ENCODE measurements around the gene SPAG6. TPM values are rescaled to one million over a fixed set of nuclear protein-coding genes. Genes with fewer than 3 reads are reported as not detected.

SPAG6 gene
- total RNA-seq, 1 donor from 2014 or later, result not detected

DNA sequence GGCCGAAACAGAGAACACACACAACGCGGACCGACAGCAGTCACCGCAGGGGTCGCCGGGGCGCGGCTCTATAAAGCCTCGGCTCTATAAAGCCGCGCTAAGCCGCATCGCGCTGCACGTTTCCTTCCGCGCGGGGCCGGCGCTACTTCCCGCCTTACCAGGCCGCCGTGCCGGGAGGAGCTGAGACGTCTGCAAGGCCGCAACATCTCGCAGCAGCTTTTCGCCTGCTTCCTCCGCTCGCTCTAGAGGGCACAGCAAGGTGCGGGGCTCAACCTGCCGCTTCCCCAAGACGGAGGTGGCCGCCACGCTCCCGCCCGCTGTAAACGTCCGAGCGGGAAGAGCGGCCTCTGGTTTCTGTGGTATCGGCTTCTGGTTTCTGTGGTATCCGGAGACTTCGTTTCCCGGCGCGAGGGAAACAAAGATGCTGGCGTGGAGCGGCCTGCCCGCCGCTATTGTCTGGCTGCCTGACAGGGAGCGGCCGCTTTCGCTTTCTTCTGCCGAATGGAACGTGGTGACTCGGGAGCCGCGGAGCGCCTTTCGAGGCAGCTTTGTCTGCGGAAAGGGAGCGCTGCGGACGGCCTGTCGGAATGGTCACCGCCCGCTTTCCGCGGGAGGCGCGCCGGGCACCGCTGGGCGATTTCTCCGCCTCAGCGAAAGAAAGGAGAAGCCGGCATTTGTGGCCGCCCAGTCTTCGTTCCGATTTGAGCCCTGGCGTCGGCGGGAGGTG lies 91.8 kb downstream of the SPAG6 start:
- Mint-ChIP-seq H3K27me3 (ENCODE audit: unreplicated experiment) (peaks cover 5% of the 10 kb centered on the region), H3K4me1 (ENCODE audit: unreplicated experiment) (peaks cover 45% of the 10 kb centered on the region), H3K27ac (ENCODE audit: unreplicated experiment) (peak overlapping the region; percentile 98), H3K36me3 (ENCODE audit: unreplicated experiment) (peaks cover 2% of the 10 kb centered on the region), H3K4me3 (ENCODE audit: unreplicated experiment) (peak overlapping the region; percentile 91), H3K9me3 (ENCODE audit: unreplicated experiment) (no peaks in the 10 kb centered on the region)
- DNase-seq (ENCODE audit: extremely low spot score, unreplicated experiment), result peak; percentile 93
- TF ChIP-seq CTCF (IDR thresholded peaks at IDR 0.05), result no peak

- Mint-ChIP-seq H3K4me3 (ENCODE audit: unreplicated experiment) (peak overlapping the region; percentile 91), H3K4me1 (ENCODE audit: unreplicated experiment) (peaks cover 50% of the 10 kb centered on the region), H3K27ac (ENCODE audit: unreplicated experiment) (peak overlapping the region; percentile 98), H3K9me3 (ENCODE audit: unreplicated experiment) (no peaks in the 10 kb centered on the region), H3K36me3 (ENCODE audit: unreplicated experiment) (peaks cover 2% of the 10 kb centered on the region), H3K27me3 (ENCODE audit: unreplicated experiment) (peaks cover 5% of the 10 kb centered on the region)
- DNase-seq (ENCODE audit: extremely low spot score, unreplicated experiment), result no peak
- TF ChIP-seq CTCF (IDR thresholded peaks at IDR 0.05), result no peak
Measured at GRCh38 chr10:22437620-22438588, 92.6 kb downstream of the SPAG6 start.

- no peak for DNase-seq (ENCODE audit: extremely low spot score, unreplicated experiment)
- H3K4me1 Mint-ChIP-seq (ENCODE audit: unreplicated experiment), result peaks cover 53% of the 10 kb centered on the region
- peaks cover 5% of the 10 kb centered on the region for H3K27me3 Mint-ChIP-seq (ENCODE audit: unreplicated experiment)
- H3K4me3 Mint-ChIP-seq (ENCODE audit: unreplicated experiment), result peak overlapping the region; percentile 91
- no peaks in the 10 kb centered on the region for H3K9me3 Mint-ChIP-seq (ENCODE audit: unreplicated experiment)
- peaks cover 2% of the 10 kb centered on the region for H3K36me3 Mint-ChIP-seq (ENCODE audit: unreplicated experiment)
- no peak for TF ChIP-seq CTCF (IDR thresholded peaks at IDR 0.05)
- H3K27ac Mint-ChIP-seq (ENCODE audit: unreplicated experiment), result peak overlapping the region; percentile 98
Measured at GRCh38 chr10:22438711-22439110, 93.4 kb downstream of the SPAG6 start.

- TF ChIP-seq CTCF (IDR thresholded peaks at IDR 0.05), result no peak
- no peaks in the 10 kb centered on the region for H3K9me3 Mint-ChIP-seq (ENCODE audit: unreplicated experiment)
- no peak overlapping the region for H3K27ac Mint-ChIP-seq (ENCODE audit: unreplicated experiment)
- DNase-seq (ENCODE audit: extremely low spot score, unreplicated experiment), result no peak
- H3K4me3 Mint-ChIP-seq (ENCODE audit: unreplicated experiment), result no peak overlapping the region
- H3K36me3 Mint-ChIP-seq (ENCODE audit: unreplicated experiment), result peaks cover 2% of the 10 kb centered on the region
- peaks cover 34% of the 10 kb centered on the region for H3K4me1 Mint-ChIP-seq (ENCODE audit: unreplicated experiment)
- peaks cover 5% of the 10 kb centered on the region for H3K27me3 Mint-ChIP-seq (ENCODE audit: unreplicated experiment)
Measured at GRCh38 chr10:22442063-22442462, 96.8 kb downstream of the SPAG6 start.

GRCh38 chr10:22442468-22442867 lies 97.2 kb downstream of the SPAG6 start:
- Mint-ChIP-seq H3K9me3 (ENCODE audit: unreplicated experiment) (no peaks in the 10 kb centered on the region), H3K36me3 (ENCODE audit: unreplicated experiment) (peaks cover 2% of the 10 kb centered on the region), H3K27me3 (ENCODE audit: unreplicated experiment) (peaks cover 5% of the 10 kb centered on the region), H3K4me1 (ENCODE audit: unreplicated experiment) (peaks cover 34% of the 10 kb centered on the region), H3K4me3 (ENCODE audit: unreplicated experiment) (no peak overlapping the region), H3K27ac (ENCODE audit: unreplicated experiment) (no peak overlapping the region)
- DNase-seq (ENCODE audit: extremely low spot score, unreplicated experiment), result no peak
- TF ChIP-seq CTCF (IDR thresholded peaks at IDR 0.05), result no peak
